Measurements from ENCODE around the gene BCKDHB. TPM values are rescaled to one million over a fixed set of nuclear protein-coding genes. Genes with fewer than 3 reads are reported as not detected.
"Not testable (repeated sequence)": the region's sequence is repeated elsewhere in the genome, so short reads cannot be mapped to it uniquely, and the experiment has no call there.

The BCKDHB gene
- total and polyA plus RNA-seq, 2 of the 4 experiments (the other 2 are of a cell fraction), result 11.2 to 11.8 TPM

GRCh38 chr6:80211890-80212289 is 105.4 kb downstream of the BCKDHB start:
- H3K79me1 ChIP-seq (ENCODE audit: low read depth in 1 of 2, low read length in 2 of 2); BruUV-seq (replicated peaks); H2BK20ac ChIP-seq (ENCODE audit: low read depth, low read length); H3K9ac ChIP-seq (ENCODE audit: low read depth, low read length); dilution Hi-C loops (cut with HindIII; ENCODE audit: low sequenced_read_pairs, unreplicated experiment); CTCF ChIA-PET; H4K5ac ChIP-seq (ENCODE audit: low read depth, low read length); H3K4me3 ChIP-seq (ENCODE audit: insufficient read depth, low read depth, low read length); H2BK120ac ChIP-seq (ENCODE audit: low read depth, low read length); H3K4ac ChIP-seq (ENCODE audit: low read depth, low read length); H3K4me1 ChIP-seq (ENCODE audit: control insufficient read depth, insufficient read depth, low read length); POLR2A ChIA-PET (ENCODE audit: unreplicated experiment); H2BK15ac ChIP-seq (ENCODE audit: low read depth, low read length); H2AK5ac ChIP-seq (ENCODE audit: low read depth, low read length); H3K27ac ChIP-seq (ENCODE audit: insufficient read depth, low read length); H3K9me3 ChIP-seq (ENCODE audit: control insufficient read depth, insufficient read depth, low read length); H3K56ac ChIP-seq (ENCODE audit: extremely low read depth, insufficient read depth, low read length); ATAC-seq (ENCODE audit: low read depth); H3K27me3 ChIP-seq (ENCODE audit: control insufficient read depth, insufficient read depth, low read length); H3K18ac ChIP-seq (ENCODE audit: low read depth, low read length); H3K36me3 ChIP-seq (ENCODE audit: control insufficient read depth, insufficient read depth, low read length); H4K91ac ChIP-seq (ENCODE audit: insufficient read depth, low read depth, low read length); DNase-seq; H2AK9ac ChIP-seq (replicated peaks; ENCODE audit: low read depth, low read length, poor library complexity); H3K4me2 ChIP-seq (ENCODE audit: low read depth, low read length); H4K8ac ChIP-seq (ENCODE audit: low read depth in 2 of 2, low read length in 2 of 2); H4K20me1 ChIP-seq (ENCODE audit: insufficient read depth, low read length); H3K23ac ChIP-seq (ENCODE audit: low read depth, low read length); H3K14ac ChIP-seq (replicated peaks; ENCODE audit: low read depth, low read length); H2AFZ ChIP-seq (replicated peaks; ENCODE audit: low read length, poor library complexity); H3K9me1 ChIP-seq (ENCODE audit: insufficient read depth, low read length); H2BK5ac ChIP-seq (ENCODE audit: low read depth, low read length, poor library complexity, severe bottlenecking): not testable (repeated sequence)
- WGBS, 2 experiments (ENCODE audit: extremely low coverage in 2 of 2, insufficient read length in 1 of 2), result no CpG with 5 or more reads among the region's 4 CpGs
- intact Hi-C loops (cut with micrococcal nuclease), result loop anchor here (5.0 to 10.0 kb wide), 4 partner anchors 213 to 1255 kb away; no protein-coding TSS in a partner anchor
- in situ Hi-C loops (cut with MboI; ENCODE audit: low sequenced_read_pairs), result loop anchor here (10.0 to 25.0 kb wide), 2 partner anchors 1543 to 1800 kb away; partner anchors contain the start of gene TENT5A

Measured in IMR-90 (cell line).